GM12864 (cell line): Measurements from ENCODE around the gene RASA1.

ENCODE experiments used
- DNase-seq: peaks from one replicate; pipeline ENCODE4 v3.0.0-alpha.2; 2011; ENCODE audit warnings: low read depth
- H3K4me3 ChIP-seq: 2 replicates; pipeline ENCODE4 v1.5.1; 2011; ENCODE audit warnings: mild to moderate bottlenecking, low read depth, low read length, control low read depth
- CTCF ChIP-seq: IDR thresholded peaks from 2 replicates; pipeline ENCODE4 v1.5.1; 2011; ENCODE audit warnings: low read depth, mild to moderate bottlenecking, moderate library complexity, low read length, control low read depth, inconsistent platforms; ENCODE audit errors: missing control alignments

The RASA1 gene

GRCh38 chr5:87390075-87390474, 122.4 kb downstream of the RASA1 start:
- DNase-seq = no peak
- TF ChIP-seq CTCF = no peak
- H3K4me3 ChIP-seq = no peak overlapping the region

GRCh38 chr5:87390576-87391199, 123.0 kb downstream of the RASA1 start:
- no peak overlapping the region for H3K4me3 ChIP-seq
- no peak for DNase-seq

GRCh38 chr5:87392170-87392569, 124.5 kb downstream of the RASA1 start:
- TF ChIP-seq CTCF = no peak
- no peak for DNase-seq
- no peak overlapping the region for H3K4me3 ChIP-seq

More at GRCh38 chr5:87390576-87391199, 123.0 kb downstream of the RASA1 start:
- TF ChIP-seq CTCF = no peak

- DNase-seq = no peak
- H3K4me3 ChIP-seq = no peak overlapping the region
- TF ChIP-seq CTCF = no peak
These were observed 125.1 kb downstream of the RASA1 start for GRCh38 chr5:87392801-87393200.

GRCh38 chr5:87393331-87393730, 125.6 kb downstream of the RASA1 start:
- no peak for DNase-seq
- no peak for TF ChIP-seq CTCF
- no peak overlapping the region for H3K4me3 ChIP-seq

- no peak for TF ChIP-seq CTCF
- no peak overlapping the region for H3K4me3 ChIP-seq
- no peak for DNase-seq
These were observed 126.9 kb downstream of the RASA1 start for GRCh38 chr5:87394411-87395165.
